K562 (cell line): ENCODE results near the gene TENM4. TPM values are rescaled to one million over a fixed set of nuclear protein-coding genes. Genes with fewer than 3 reads are reported as not detected.

ENCODE experiments used
- HEY1 ChIP-seq: fragments of 250-450 bp; sonication (Bioruptor Pico); IDR thresholded peaks from 2 replicates; pipeline ENCODE4 v1.5.0; 2020; ENCODE audit warnings: mild to moderate bottlenecking, moderate library complexity, borderline replicate concordance
- NFXL1 ChIP-seq: fragments of 450-650 bp; formaldehyde crosslinking; IDR thresholded peaks from 2 replicates; pipeline ENCODE4 v1.4.0; 2021; ENCODE audit warnings: mild to moderate bottlenecking
- SNRNP70 ChIP-seq: fragments of 200-400 bp; formaldehyde crosslinking; optimal IDR thresholded peaks from 2 replicates; pipeline ENCODE3; 2017; ENCODE audit warnings: low read depth, low read length
- USF2 ChIP-seq: sonication (generic); formaldehyde crosslinking; IDR thresholded peaks from 2 replicates; pipeline ENCODE4 v1.5.0; 2020; ENCODE audit warnings: missing genetic modification reagents
- ZNF384 ChIP-seq: IDR thresholded peaks from 2 replicates; pipeline ENCODE4 v1.6.1; 2012; ENCODE audit warnings: low read depth, low read length, improper control_type of control experiment
- polyA plus RNA-seq, 8 experiments: library from polyadenylated mRNA; depleted of rRNA in 4 of 8; stranded (reverse) in 5 of 8; unstranded in 3 of 8; fragments of >200 nt; fragmentation: Nextera tagmentation in 2 of 8; fragmentation: Illumina TruSeq in 1 of 8; extraction: Ambion mirVana in 2 of 8; extraction: Trizol in 1 of 8; gene quantifications; 2 replicates each; pipeline versions ENCODE4 v1.2.1 to v1.2.3, GENCODE V29; 2011 to 2014; ENCODE audit warnings: inconsistent platforms in 1 of 8, missing spikeins in 1 of 8
- total RNA-seq, 7 experiments: library from RNA; depleted of rRNA in 6 of 7; stranded (reverse); fragments of >200 nt in 6 of 7; fragmentation: Illumina TruSeq in 2 of 7; extraction: Trizol in 2 of 7; gene quantifications; 2 replicates each; pipeline versions ENCODE4 v1.2.1 to v1.2.3, GENCODE V29; 2011 to 2021; ENCODE audit warnings: low replicate concordance in 1 of 7
- TF ChIP-seq, protein P1 (sequence below): sonication (generic); formaldehyde crosslinking; IDR thresholded peaks from 2 replicates; pipeline ENCODE4 v1.8.1; 2022; ENCODE audit warnings: missing genetic modification reagents
- TF ChIP-seq, protein P2 (sequence below): sonication (generic); formaldehyde crosslinking; IDR thresholded peaks from 2 replicates; pipeline ENCODE4 v1.8.0; 2022; ENCODE audit warnings: mild to moderate bottlenecking, missing genetic modification reagents

TENM4 gene
- total and polyA plus RNA-seq, 9 of the 15 experiments (the other 6 are each of a cell fraction or from before 2014, with no cell fraction given) = 0.16 TPM; not detected in 8

DNA sequence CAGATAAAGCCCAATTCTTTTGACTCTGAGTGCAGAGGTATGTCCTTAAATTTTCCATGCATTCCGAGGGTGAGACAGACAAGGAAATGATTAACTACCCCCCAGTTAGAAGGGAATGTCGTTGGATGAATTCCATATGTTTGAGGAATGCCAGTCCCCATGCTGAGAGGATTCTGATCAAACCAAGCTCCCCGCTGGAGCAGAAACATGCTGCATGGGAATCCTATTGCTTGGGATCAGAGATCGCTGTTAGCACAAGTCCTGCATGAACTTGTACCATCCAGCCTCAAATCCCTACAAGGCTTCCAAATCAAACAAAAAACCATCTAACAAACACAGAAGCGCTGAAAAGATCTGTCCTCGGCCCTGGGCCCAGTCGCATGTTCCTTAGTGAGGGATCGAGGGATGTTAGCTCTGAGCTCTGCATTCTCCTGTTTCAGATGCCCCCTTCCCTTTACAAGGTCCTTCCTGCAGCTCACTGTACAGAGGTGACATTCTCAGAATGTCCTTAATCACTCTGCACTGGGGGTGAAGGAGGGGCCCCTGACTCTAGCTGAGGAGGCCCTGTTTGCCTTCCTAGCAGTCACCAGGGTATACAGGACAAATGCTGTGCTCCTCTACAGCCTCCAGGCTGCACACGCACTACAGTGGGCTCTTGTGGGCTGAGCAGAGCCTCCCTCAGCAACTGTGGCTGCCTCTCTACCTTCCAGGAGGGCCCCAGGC is 353.4 kb downstream of the TENM4 start (continued):
- TF ChIP-seq, protein P1, sequence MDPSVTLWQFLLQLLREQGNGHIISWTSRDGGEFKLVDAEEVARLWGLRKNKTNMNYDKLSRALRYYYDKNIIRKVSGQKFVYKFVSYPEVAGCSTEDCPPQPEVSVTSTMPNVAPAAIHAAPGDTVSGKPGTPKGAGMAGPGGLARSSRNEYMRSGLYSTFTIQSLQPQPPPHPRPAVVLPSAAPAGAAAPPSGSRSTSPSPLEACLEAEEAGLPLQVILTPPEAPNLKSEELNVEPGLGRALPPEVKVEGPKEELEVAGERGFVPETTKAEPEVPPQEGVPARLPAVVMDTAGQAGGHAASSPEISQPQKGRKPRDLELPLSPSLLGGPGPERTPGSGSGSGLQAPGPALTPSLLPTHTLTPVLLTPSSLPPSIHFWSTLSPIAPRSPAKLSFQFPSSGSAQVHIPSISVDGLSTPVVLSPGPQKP (CRISPR knock-in tag) = no peak
- TF ChIP-seq USF2 (no peak), SNRNP70 (no peak), NFXL1 (CRISPR knock-in tag) (no peak), ZNF384 (no peak), HEY1 (no peak)
- TF ChIP-seq, protein P2, sequence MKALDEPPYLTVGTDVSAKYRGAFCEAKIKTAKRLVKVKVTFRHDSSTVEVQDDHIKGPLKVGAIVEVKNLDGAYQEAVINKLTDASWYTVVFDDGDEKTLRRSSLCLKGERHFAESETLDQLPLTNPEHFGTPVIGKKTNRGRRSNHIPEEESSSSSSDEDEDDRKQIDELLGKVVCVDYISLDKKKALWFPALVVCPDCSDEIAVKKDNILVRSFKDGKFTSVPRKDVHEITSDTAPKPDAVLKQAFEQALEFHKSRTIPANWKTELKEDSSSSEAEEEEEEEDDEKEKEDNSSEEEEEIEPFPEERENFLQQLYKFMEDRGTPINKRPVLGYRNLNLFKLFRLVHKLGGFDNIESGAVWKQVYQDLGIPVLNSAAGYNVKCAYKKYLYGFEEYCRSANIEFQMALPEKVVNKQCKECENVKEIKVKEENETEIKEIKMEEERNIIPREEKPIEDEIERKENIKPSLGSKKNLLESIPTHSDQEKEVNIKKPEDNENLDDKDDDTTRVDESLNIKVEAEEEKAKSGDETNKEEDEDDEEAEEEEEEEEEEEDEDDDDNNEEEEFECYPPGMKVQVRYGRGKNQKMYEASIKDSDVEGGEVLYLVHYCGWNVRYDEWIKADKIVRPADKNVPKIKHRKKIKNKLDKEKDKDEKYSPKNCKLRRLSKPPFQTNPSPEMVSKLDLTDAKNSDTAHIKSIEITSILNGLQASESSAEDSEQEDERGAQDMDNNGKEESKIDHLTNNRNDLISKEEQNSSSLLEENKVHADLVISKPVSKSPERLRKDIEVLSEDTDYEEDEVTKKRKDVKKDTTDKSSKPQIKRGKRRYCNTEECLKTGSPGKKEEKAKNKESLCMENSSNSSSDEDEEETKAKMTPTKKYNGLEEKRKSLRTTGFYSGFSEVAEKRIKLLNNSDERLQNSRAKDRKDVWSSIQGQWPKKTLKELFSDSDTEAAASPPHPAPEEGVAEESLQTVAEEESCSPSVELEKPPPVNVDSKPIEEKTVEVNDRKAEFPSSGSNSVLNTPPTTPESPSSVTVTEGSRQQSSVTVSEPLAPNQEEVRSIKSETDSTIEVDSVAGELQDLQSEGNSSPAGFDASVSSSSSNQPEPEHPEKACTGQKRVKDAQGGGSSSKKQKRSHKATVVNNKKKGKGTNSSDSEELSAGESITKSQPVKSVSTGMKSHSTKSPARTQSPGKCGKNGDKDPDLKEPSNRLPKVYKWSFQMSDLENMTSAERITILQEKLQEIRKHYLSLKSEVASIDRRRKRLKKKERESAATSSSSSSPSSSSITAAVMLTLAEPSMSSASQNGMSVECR (CRISPR knock-in tag) = no peak
